Measurements from ENCODE around the gene WWOX. TPM values are rescaled to one million over a fixed set of nuclear protein-coding genes. Genes with fewer than 3 reads are reported as not detected.

The WWOX gene
- total and polyA plus RNA-seq, 2 of the 4 experiments (the other 2 are of a cell fraction): 2.7 to 5.4 TPM

GRCh38 chr16:79055251-79055970, 956.0 kb downstream of the WWOX start:
- no CpG with 5 or more reads among the region's 3 CpGs for WGBS, 2 experiments (ENCODE audit: extremely low coverage in 2 of 2, insufficient read length in 1 of 2)
- Histone ChIP-seq H2BK20ac (ENCODE audit: low read depth, low read length) (no peak overlapping the region), H3K9ac (ENCODE audit: low read depth, low read length) (no peak overlapping the region), H3K27me3 (ENCODE audit: control insufficient read depth, insufficient read depth, low read length) (no peaks in the 10 kb centered on the region), H3K23ac (ENCODE audit: low read depth, low read length) (no peak overlapping the region), H2AK9ac (replicated peaks; ENCODE audit: low read depth, low read length, poor library complexity) (no peak overlapping the region), H3K4me2 (ENCODE audit: low read depth, low read length) (no peak overlapping the region), H3K27ac (ENCODE audit: insufficient read depth, low read length) (no peak overlapping the region), H3K79me1 (ENCODE audit: low read depth in 1 of 2, low read length in 2 of 2) (no peaks in the 10 kb centered on the region), H3K4me3 (ENCODE audit: insufficient read depth, low read depth, low read length) (no peak overlapping the region), H2AFZ (replicated peaks; ENCODE audit: low read length, poor library complexity) (no peak overlapping the region), H4K91ac (ENCODE audit: insufficient read depth, low read depth, low read length) (no peak overlapping the region), H2BK5ac (ENCODE audit: low read depth, low read length, poor library complexity, severe bottlenecking) (no peak overlapping the region), H2BK120ac (ENCODE audit: low read depth, low read length) (no peak overlapping the region), H3K14ac (replicated peaks; ENCODE audit: low read depth, low read length) (no peak overlapping the region), H3K36me3 (ENCODE audit: control insufficient read depth, insufficient read depth, low read length) (no peaks in the 10 kb centered on the region), H2AK5ac (ENCODE audit: low read depth, low read length) (no peak overlapping the region), H3K56ac (ENCODE audit: extremely low read depth, insufficient read depth, low read length) (no peak overlapping the region), H3K4ac (ENCODE audit: low read depth, low read length) (no peak overlapping the region), H3K18ac (ENCODE audit: low read depth, low read length) (no peak overlapping the region), H3K4me1 (ENCODE audit: control insufficient read depth, insufficient read depth, low read length) (no peaks in the 10 kb centered on the region), H3K9me3 (ENCODE audit: control insufficient read depth, insufficient read depth, low read length) (peaks cover 16% of the 10 kb centered on the region), H4K20me1 (ENCODE audit: insufficient read depth, low read length) (no peaks in the 10 kb centered on the region), H4K5ac (ENCODE audit: low read depth, low read length) (no peak overlapping the region), H2BK15ac (ENCODE audit: low read depth, low read length) (no peak overlapping the region), H3K9me1 (ENCODE audit: insufficient read depth, low read length) (no peaks in the 10 kb centered on the region), H4K8ac (ENCODE audit: low read depth in 2 of 2, low read length in 2 of 2) (no peak overlapping the region)
- CTCF ChIA-PET: no interaction called here
- no peak for ATAC-seq (ENCODE audit: low read depth)
- in situ Hi-C loops (cut with MboI; ENCODE audit: low sequenced_read_pairs): no loop called here
- DNase-seq: no peak
- no TSS peak for BruUV-seq (replicated peaks)
- intact Hi-C loops (cut with micrococcal nuclease): no loop called here
- POLR2A ChIA-PET (ENCODE audit: unreplicated experiment): no interaction called here
- TF ChIP-seq MAFK (IDR thresholded peaks at IDR 0.05; ENCODE audit: low read depth, low read length) (no peak), RCOR1 (IDR thresholded peaks at IDR 0.05; ENCODE audit: insufficient replicate concordance, low read length) (no peak), SMC3 (IDR thresholded peaks at IDR 0.05; ENCODE audit: low read depth, low read length) (no peak), CHD1 (IDR thresholded peaks at IDR 0.05; ENCODE audit: low read depth, low read length) (no peak), MXI1 (IDR thresholded peaks at IDR 0.05; ENCODE audit: borderline replicate concordance, low read depth, low read length) (no peak), NFE2L2 (IDR thresholded peaks at IDR 0.05; ENCODE audit: low read depth, low read length) (no peak), CTCF (conservative IDR thresholded peaks at IDR 0.05; ENCODE audit: low read depth, low read length) (no peak), RAD21 (IDR thresholded peaks at IDR 0.05; ENCODE audit: low read length) (no peak), USF2 (IDR thresholded peaks at IDR 0.05; ENCODE audit: low read depth, low read length) (no peak), CEBPB (IDR thresholded peaks at IDR 0.05; ENCODE audit: low read depth, low read length) (no peak), POLR2A (IDR thresholded peaks at IDR 0.05; ENCODE audit: low read depth, low read length) (no peak), RFX5 (IDR thresholded peaks at IDR 0.05; ENCODE audit: low read depth, low read length) (no peak), FOS (IDR thresholded peaks at IDR 0.05; ENCODE audit: low read depth, low read length) (no peak), BHLHE40 (IDR thresholded peaks at IDR 0.05; ENCODE audit: low read depth, low read length) (no peak), MAZ (IDR thresholded peaks at IDR 0.05; ENCODE audit: borderline replicate concordance, low read depth, low read length) (no peak)
- TF ChIP-seq, protein P1, sequence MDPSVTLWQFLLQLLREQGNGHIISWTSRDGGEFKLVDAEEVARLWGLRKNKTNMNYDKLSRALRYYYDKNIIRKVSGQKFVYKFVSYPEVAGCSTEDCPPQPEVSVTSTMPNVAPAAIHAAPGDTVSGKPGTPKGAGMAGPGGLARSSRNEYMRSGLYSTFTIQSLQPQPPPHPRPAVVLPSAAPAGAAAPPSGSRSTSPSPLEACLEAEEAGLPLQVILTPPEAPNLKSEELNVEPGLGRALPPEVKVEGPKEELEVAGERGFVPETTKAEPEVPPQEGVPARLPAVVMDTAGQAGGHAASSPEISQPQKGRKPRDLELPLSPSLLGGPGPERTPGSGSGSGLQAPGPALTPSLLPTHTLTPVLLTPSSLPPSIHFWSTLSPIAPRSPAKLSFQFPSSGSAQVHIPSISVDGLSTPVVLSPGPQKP (IDR thresholded peaks at IDR 0.05; ENCODE audit: borderline replicate concordance, low read depth, low read length): no peak
- dilution Hi-C loops (cut with HindIII; ENCODE audit: low sequenced_read_pairs, unreplicated experiment): no loop called here
